Kidney (tissue), 14 donors: Measurements from ENCODE around the gene ITPK1. TPM values are rescaled to one million over a fixed set of nuclear protein-coding genes. Genes with fewer than 3 reads are reported as not detected.

Source experiments
- DNase-seq, 5 donors: peaks; one replicate each; pipeline ENCODE4 v3.0.0-alpha.2; 2013 to 2020
- FAIRE-seq: peaks from 2 replicates; lab custom pipeline; 2012; peaks lifted over from hg19 to GRCh38; lab: Jason Lieb, UNC
- H3K27ac ChIP-seq, 2 donors: one replicate each; pipeline ENCODE4 v1.7.0; 2013; ENCODE audit warnings: low read depth in 2 of 2, low read length in 2 of 2, inconsistent platforms in 1 of 2
- H3K27me3 ChIP-seq: one replicate; pipeline ENCODE4 v1.7.1; 2013; ENCODE audit warnings: low read length, inconsistent platforms; ENCODE audit not compliant: control insufficient read depth, insufficient read depth
- H3K36me3 ChIP-seq, 3 donors: one replicate each; pipeline versions ENCODE4 v1.7.0 to v1.7.1; 2013; ENCODE audit warnings: low read length in 3 of 3, control low read depth in 1 of 3, inconsistent platforms in 1 of 3; ENCODE audit not compliant: insufficient read depth in 3 of 3, control insufficient read depth in 2 of 3
- H3K4me1 ChIP-seq, 3 donors: one replicate each; pipeline versions ENCODE4 v1.7.0 to v1.7.1; 2013; ENCODE audit warnings: low read length in 3 of 3, inconsistent platforms in 1 of 3, low read depth in 1 of 3; ENCODE audit not compliant: control insufficient read depth in 2 of 3, insufficient read depth in 2 of 3
- H3K4me3 ChIP-seq, 3 donors: one replicate each; pipeline versions ENCODE4 v1.7.0 to v1.8.1; 2013; ENCODE audit warnings: low read length in 3 of 3, control low read depth in 1 of 3, inconsistent platforms in 1 of 3
- H3K9ac ChIP-seq, 3 donors: one replicate each; pipeline versions ENCODE4 v1.7.0 to v1.7.1; 2013; ENCODE audit warnings: low read length in 3 of 3, control low read depth in 1 of 3, inconsistent platforms in 1 of 3
- H3K9me3 ChIP-seq, 3 donors: one replicate each; pipeline versions ENCODE4 v1.7.0 to v1.7.1; 2013; ENCODE audit warnings: low read length in 3 of 3, control low read depth in 1 of 3, inconsistent platforms in 1 of 3; ENCODE audit not compliant: control insufficient read depth in 2 of 3, insufficient read depth in 1 of 3
- CTCF ChIP-seq: IDR thresholded peaks from 3 replicates; pipeline ENCODE4 v1.5.1; 2012; ENCODE audit warnings: mild to moderate bottlenecking, moderate library complexity, borderline replicate concordance; ENCODE audit not compliant: insufficient read depth; ENCODE audit errors: extremely low read depth
- intact Hi-C: fragments of 100-400 bp; cut with DNase I; formaldehyde crosslinking; loops from one replicate; pipeline ENCODE4 v1.11.1; 2022
- polyA plus RNA-seq: library from polyadenylated mRNA; stranded (reverse); fragments of 350-450 nt; fragmentation: Illumina TruSeq; extraction: RNeasy Lipid Tissue Mini Kit (QIAGEN cat#74804); gene quantifications from one replicate; pipeline ENCODE4 v1.2.3, GENCODE V29; 2014; ENCODE audit warnings: low read depth, low replicate concordance; ENCODE audit not compliant: insufficient read depth
- total RNA-seq: library from RNA; stranded (reverse); fragmentation: NEBNext Ultra II Directional; extraction: Animal tissue kit (Norgen Biotek cat#: 25700); gene quantifications from one replicate; pipeline ENCODE4 v1.2.1, GENCODE V29; 2021
- donor health status: control.
- donor health status: control.
- donor health status: control.
- donor health status: control.
- donor health status: control.
- donor health status: DM: yes; HTN: yes; CAD: no.
- donor health status: Normal renal cell carcinoma (clear cell type).

Gene ITPK1
- total and polyA plus RNA-seq, 2 donors from 2014 or later: 43.6 to 92.0 TPM

GRCh38 chr14:92959189-92959531 is 156.6 kb downstream of the ITPK1 start:
- DNase-seq (peak; percentile 19 to 58 (median 36)), FAIRE-seq (no peak)
- H3K27ac ChIP-seq: no peak overlapping the region
- H3K27me3 ChIP-seq: no peaks in the 10 kb centered on the region
- intact Hi-C loops: loop anchor here (10.0 kb wide), 1 partner anchor 176 kb away; no protein-coding TSS in a partner anchor
- peaks cover 0 to 11% (median 9%) of the 10 kb centered on the region in 3 donors for H3K4me1 ChIP-seq
- peaks cover 0 to 36% (median 20%) of the 10 kb centered on the region in 3 donors for H3K36me3 ChIP-seq
- no peaks in the 10 kb centered on the region for H3K9me3 ChIP-seq
- no peak overlapping the region for H3K9ac ChIP-seq
- no peak overlapping the region for H3K4me3 ChIP-seq
- TF ChIP-seq CTCF: no peak

- intact Hi-C loops: loop anchor here (10.0 kb wide), 1 partner anchor 176 kb away; no protein-coding TSS in a partner anchor
- H3K4me1 ChIP-seq: peaks cover 0 to 5% (median 3%) of the 10 kb centered on the region in 3 donors
- no peaks in the 10 kb centered on the region for H3K27me3 ChIP-seq
- H3K9ac ChIP-seq: no peak overlapping the region
- peaks cover 0 to 37% (median 20%) of the 10 kb centered on the region in 3 donors for H3K36me3 ChIP-seq
- no peak overlapping the region for H3K27ac ChIP-seq
- FAIRE-seq: no peak
- no peak for TF ChIP-seq CTCF
- no peak overlapping the region for H3K4me3 ChIP-seq
- no peaks in the 10 kb centered on the region for H3K9me3 ChIP-seq
- DNase-seq: peak in 1 of 5 donors; percentile 39
These were observed 157.1 kb downstream of the ITPK1 start for GRCh38 chr14:92958373-92959188.

- no peak overlapping the region for H3K4me3 ChIP-seq
- no peaks in the 10 kb centered on the region for H3K27me3 ChIP-seq
- H3K27ac ChIP-seq: no peak overlapping the region
- H3K9me3 ChIP-seq: no peaks in the 10 kb centered on the region
- FAIRE-seq (no peak), DNase-seq (peak in 1 of 5 donors; percentile 49)
- no peaks in the 10 kb centered on the region for H3K4me1 ChIP-seq
- peaks cover 0 to 35% (median 20%) of the 10 kb centered on the region in 3 donors for H3K36me3 ChIP-seq
- intact Hi-C loops: loop anchor here (10.0 kb wide), 1 partner anchor 178 kb away; no protein-coding TSS in a partner anchor
- no peak overlapping the region for H3K9ac ChIP-seq
- TF ChIP-seq CTCF: no peak
These were observed 158.8 kb downstream of the ITPK1 start for GRCh38 chr14:92956961-92957360.
